Stimulated activated CD4-positive, alpha-beta T cell treated with anti-CD3 and anti-CD28 coated beads, Interleukin-12 subunit alpha, Interleukin-12 subunit beta, amount 100 ng/mL, for 48 hours (primary cell): Measurements from ENCODE around the gene HNRNPU.
"Not testable (repeated sequence)": the region's sequence is repeated elsewhere in the genome, so short reads cannot be mapped to it uniquely, and the experiment has no call there.

Experiments used
- DNase-seq, 3 donors: peaks; one replicate each; pipeline ENCODE4 v3.0.0-alpha.2; 2020; ENCODE audit warnings: low read depth in 2 of 3, low spot score in 1 of 3

HNRNPU gene

DNA sequence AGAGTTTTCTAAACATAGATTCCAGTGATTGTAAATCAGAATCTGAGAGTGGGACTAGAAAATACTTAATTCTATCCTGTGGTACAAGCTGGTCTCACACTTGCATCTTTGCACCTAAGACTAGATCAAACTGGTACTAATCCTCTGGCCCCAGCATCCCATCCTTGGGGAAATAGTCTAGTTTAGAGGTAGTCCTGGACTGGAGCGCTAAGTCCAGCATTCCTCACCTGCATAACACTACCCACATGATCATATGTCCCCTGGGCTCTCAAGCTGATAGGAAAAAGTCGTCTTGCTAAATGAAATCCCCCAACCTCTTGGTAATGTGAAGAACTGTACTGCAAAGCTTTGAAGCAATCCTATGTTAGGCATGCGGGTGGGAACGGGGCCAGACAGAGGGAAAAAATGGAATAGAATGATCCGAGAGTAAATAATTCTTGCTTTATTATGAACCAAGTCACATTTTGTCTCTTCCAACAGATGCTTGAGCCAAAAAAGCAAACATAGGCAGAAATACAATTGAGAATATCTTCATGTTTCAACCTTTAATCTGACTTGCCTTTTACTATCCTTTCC, 24.0 kb downstream of the HNRNPU start:
- no peak for DNase-seq

- DNase-seq = no peak
These were observed 24.7 kb downstream of the HNRNPU start for GRCh38 chr1:244839656-244840055.

DNA sequence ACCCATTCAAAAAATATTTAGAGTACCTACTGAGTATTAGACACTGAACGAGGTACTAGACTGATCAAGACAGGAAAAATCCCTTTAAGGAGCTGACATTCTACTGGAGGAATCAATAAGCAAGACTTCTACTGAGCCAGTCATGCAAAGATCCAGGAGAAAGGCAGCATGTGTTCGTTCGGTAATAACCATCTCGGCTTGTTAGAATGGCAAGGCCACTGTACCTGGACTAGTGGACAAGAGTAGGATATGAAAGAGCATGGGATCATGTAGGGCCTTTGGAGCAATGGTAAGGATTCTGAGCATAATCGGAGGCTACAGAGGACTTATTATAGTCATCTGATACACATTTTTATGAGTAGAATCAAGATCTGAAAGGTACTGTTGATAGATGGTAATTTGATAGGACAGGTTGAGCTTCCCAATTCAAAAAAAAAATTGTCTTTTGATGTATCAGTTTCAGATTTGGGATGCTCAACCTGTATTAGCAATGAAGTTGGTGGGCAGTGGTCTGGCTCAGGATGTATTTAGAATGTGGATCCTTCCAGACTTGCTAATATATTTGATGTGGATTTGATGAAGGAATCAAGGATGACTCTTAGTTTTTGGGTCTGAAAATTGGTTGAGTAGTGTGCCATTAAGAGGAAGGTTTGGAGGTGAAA, 26.6 kb downstream of the HNRNPU start:
- no peak for DNase-seq

- DNase-seq = no peak
These were observed 27.8 kb downstream of the HNRNPU start for GRCh38 chr1:244836584-244836983.

GRCh38 chr1:244836135-244836521, 28.2 kb downstream of the HNRNPU start:
- no peak for DNase-seq

- DNase-seq = peak; percentile 73 to 86 (median 73)
These were observed 28.8 kb downstream of the HNRNPU start, which contains the start of gene COX20 for GRCh38 chr1:244835276-244836134. TSS of gene COX20 (plus strand) at chr1:244835658. CDS start at chr1:244835715, 57 bp downstream.

DNA sequence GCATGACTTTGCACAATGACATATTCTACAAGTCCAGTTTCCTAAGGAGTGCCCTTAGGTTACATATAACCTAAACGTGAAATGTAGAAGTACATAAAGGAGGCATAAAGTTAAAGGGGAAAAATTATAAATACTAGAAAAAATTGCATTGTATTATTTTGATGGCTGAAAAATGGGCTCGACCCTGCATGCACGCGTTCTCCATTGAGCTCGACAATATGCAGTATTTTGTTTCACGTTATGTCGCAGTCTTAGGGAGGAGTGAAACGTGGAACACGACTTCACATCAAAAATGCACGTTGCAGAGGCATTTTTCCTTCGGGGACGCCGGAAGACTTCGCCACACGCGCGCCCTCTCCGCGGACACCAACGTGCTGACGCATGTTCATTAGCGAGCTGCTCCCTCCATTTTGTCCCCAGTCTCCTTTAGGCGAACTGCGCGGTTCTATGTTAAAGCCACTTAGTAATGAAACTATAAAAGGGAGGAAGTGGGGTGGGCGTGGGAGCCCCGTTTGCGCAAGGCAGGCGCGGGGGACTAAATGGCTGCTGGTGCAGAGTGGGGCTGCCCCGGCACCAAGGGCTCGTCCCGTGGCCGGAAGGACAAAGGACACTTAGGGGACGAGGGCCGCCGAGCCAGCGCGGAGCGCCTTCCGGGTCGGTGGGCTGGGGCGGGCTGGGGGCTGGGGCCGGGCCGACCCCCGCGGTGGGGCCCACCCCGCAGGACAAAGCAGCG, 29.6 kb downstream of the HNRNPU start:
- peak; percentile 84 to 86 (median 85) for DNase-seq

DNA sequence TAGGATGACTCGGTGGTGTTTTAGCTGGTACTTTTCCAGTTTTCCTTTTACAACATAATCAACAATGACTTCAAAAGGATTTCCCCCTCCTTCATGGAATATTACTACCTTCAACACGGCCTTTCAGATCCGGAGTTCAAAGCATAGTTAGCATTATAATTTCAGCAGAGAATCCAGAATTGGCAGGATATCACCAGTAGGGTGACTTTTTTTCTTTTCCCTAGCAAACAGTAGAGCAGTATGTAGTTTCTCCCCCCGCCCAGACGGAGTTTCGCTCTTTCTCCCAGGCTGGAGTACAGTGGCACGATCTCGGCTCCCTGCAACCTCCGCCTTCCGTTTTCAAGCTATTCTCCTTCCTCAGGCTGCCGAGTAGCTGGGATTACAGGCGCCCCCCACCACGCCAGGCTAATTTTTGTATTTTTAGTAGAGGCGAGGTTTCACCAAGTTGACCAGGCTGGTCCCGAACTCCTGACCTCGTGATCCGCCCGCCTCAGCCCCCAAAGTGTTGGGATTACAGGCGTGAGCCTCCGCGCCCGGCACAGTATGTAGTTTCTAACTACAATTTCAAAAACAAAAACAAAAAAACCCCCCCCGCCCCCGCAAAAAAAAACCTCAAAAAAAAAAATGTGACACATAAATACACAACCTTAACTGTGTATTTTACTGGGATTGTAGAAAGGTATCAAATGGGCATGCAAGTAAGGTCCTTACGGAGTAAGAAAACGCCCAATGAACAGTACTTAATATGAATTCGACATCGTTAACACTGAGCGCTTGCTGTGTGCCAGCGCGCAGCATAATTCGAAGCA, 30.4 kb downstream of the HNRNPU start:
- DNase-seq = peak; percentile 28 to 45 (median 39)

- not testable (repeated sequence) for DNase-seq
These were observed 31.1 kb downstream of the HNRNPU start for GRCh38 chr1:244833260-244833659.

GRCh38 chr1:244830639-244831038, 33.7 kb downstream of the HNRNPU start:
- DNase-seq = no peak

- DNase-seq = no peak
These were observed 37.6 kb downstream of the HNRNPU start for GRCh38 chr1:244826712-244827111.

DNA sequence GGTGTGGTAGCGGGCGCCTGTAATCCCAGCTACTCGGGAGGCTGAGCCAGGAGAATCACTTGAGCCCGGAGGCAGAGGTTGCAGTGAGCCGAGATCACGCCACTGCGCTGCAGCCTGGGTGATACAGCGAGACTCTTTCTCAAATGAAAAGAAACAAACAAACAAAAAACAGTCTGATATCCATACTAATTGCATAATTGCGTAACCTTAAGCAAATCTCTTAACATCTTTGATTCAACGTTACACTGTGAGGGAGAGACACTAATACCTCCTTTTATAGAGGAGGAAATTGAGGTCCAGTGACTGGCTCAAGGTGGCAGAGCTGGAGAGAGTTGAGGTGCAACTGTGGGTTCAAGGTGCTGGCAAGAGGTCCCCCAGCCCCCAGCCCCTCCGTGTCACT, 41.5 kb downstream of the HNRNPU start:
- DNase-seq = no peak

- DNase-seq = no peak
These were observed 43.2 kb downstream of the HNRNPU start for GRCh38 chr1:244821134-244821533.

DNA sequence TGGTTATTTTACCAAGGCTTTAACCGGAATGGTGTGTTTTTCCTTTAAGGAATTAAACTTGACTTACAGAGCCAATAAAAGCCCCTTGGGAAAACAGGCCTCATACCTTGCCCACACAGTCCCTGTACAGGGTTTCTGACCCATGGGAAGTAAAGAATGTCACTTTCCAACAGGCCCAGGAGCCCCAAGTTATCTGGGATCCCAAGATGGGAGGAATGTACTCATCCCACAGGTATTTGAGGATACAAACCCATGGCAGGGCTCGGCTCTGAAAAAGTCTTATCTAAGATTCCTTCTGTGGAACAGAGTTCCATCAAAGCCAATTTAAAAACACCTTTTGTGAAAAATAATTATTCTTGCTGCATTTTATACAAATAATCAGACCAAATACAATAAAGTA, 44.2 kb downstream of the HNRNPU start:
- no peak for DNase-seq

GRCh38 chr1:244817415-244817894, 46.9 kb downstream of the HNRNPU start:
- DNase-seq = no peak

DNA sequence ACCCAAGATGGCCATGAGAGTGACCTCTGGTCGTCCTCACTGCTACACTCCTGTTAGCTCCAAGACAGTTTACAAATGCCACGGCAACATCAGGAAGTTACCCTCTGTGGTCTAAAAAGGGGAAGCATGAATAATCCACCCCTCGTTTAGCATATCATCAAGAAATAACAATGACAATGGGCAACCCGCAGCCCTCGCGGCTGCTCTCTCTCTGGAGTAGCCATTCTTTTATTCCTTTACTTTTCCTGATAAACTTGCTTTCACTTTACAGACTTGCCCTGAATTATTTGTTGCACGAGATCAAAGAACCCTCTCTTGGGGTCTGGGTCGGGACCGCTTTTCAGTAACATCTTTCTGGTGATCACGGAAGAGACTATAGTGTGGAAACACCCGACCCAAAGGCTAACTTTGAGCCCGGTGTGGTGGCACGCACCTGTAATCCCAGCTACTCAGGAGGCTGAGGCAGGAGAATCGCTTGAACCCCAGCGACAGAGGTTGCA, 48.7 kb downstream of the HNRNPU start:
- no peak for DNase-seq

DNA sequence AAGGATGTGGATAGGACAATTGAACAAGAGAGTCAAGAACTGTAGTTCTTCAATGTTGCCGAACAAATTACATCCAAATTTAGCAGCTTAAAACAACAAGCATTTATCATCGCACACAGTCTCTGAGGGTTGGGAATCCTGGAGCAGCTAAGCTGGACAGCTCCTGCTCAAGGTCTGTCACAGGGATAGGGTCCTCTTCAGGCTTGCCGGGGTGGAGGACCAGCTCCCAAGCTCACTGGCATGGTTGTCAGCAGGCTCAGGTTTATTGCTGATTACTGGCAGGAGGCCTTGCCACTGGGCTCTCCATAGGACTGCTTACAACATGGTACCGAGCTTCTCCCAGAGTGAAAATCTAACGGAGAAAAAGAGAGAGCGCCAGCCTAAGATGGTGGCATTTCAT, 51.0 kb downstream of the HNRNPU start:
- DNase-seq = no peak

GRCh38 chr1:244810221-244810620, 54.1 kb downstream of the HNRNPU start:
- DNase-seq = no peak

- no peak for DNase-seq
These were observed 57.2 kb downstream of the HNRNPU start for GRCh38 chr1:244807138-244807537.

DNA sequence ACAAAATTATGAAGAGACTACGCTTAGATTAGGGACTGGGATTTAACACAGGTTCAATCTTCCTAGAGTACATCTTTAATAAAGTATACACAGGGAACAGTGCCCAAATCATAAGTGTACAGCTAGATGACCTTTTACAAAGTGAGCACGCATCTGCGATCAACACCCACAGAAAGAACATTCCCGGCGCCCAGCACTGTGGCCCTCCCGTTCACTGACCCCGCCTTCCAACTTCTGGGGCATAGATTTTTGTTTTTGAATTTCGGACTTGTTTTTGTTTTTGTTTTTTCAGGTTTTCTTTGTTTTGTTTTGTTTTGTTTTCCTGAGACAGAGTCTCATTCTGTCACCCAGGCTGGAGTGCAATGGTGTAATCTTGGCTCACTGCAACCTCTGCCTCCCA, 59.5 kb downstream of the HNRNPU start:
- DNase-seq = no peak
